HFFc6 (cell line): ENCODE data around the gene CENPM. TPM values are rescaled to one million over a fixed set of nuclear protein-coding genes. Genes with fewer than 3 reads are reported as not detected.

Source experiments
- DNase-seq: peaks from one replicate; pipeline ENCODE4 v3.0.0-alpha.2; 2018
- H3K27ac Mint-ChIP-seq: 2 replicates; pipeline ENCODE4 v1.8.0; 2020; ENCODE audit warnings: mild to moderate bottlenecking, mixed read lengths
- H3K27me3 Mint-ChIP-seq: 2 replicates; pipeline ENCODE4 v1.8.0; 2021; ENCODE audit warnings: mild to moderate bottlenecking, moderate library complexity, mixed read lengths; ENCODE audit not compliant: insufficient read depth
- H3K36me3 Mint-ChIP-seq: 2 replicates; pipeline ENCODE4 v1.8.0; 2021; ENCODE audit warnings: low read depth, mixed read lengths
- H3K4me1 Mint-ChIP-seq: 2 replicates; pipeline ENCODE4 v1.8.0; 2020; ENCODE audit warnings: low read depth, mixed read lengths
- H3K4me3 Mint-ChIP-seq: 2 replicates; pipeline ENCODE4 v1.8.0; 2020; ENCODE audit warnings: mild to moderate bottlenecking, moderate library complexity, mixed read lengths
- H3K9me3 Mint-ChIP-seq: 2 replicates; pipeline ENCODE4 v1.8.0; 2020; ENCODE audit warnings: mild to moderate bottlenecking, mixed read lengths
- CTCF ChIP-seq: fragments of 200-600 bp; sonication (generic); IDR thresholded peaks from 2 replicates; pipeline ENCODE4 v1.5.0; 2021; ENCODE audit warnings: antibody characterized with exemption, mild to moderate bottlenecking
- long read RNA-seq: library from polyadenylated mRNA; unstranded; transcript quantifications from one replicate; pipeline ENCODE4 v2.0.0, GENCODE V29; 2019
- total RNA-seq, 6 experiments: library from RNA; stranded (reverse); fragmentation: NEBNext Ultra II Directional; extraction: Animal tissue kit (Norgen Biotek cat#: 25700); gene quantifications; 2 replicates in 1 of 6; 3 replicates in 5 of 6; pipeline ENCODE4 v1.2.3, GENCODE V29; 2021

Gene CENPM
- total RNA-seq, result 10 to 100 TPM; 15.6 to 29.4 (median 26.3) TPM
- long read RNA-seq, transcript CENPM-201 (6 exons, 966 nt), result major isoform, 19 of 25 reads
- long read RNA-seq, partial matches to known transcripts, result 2 of 25 reads
- long read RNA-seq, other reads (novel, unspliced or antisense), result 0 of 25 reads

GRCh38 chr22:41946629-41947423, at the start of gene CENPM:
Gene CENPM, minus strand, starts transcription at chr22:41947152. Its CDS starts 76 bp downstream, at chr22:41947076.
- Mint-ChIP-seq H3K4me3 (peak within 1 kb of the TSS; percentile 94), H3K9me3 (no peaks in the 10 kb centered on the region), H3K27me3 (peaks cover 2% of the 10 kb centered on the region), H3K4me1 (peaks cover 32% of the 10 kb centered on the region), H3K36me3 (peaks cover 9% of the 10 kb centered on the region; the same call in 1 of the 2 replicates), H3K27ac (peak within 1 kb of the TSS; percentile 88)
- peak; percentile 90 for DNase-seq
- no peak for TF ChIP-seq CTCF

- Mint-ChIP-seq H3K4me1 (no peaks in the 10 kb centered on the region), H3K27ac (no peak overlapping the region), H3K9me3 (no peaks in the 10 kb centered on the region), H3K4me3 (no peak overlapping the region), H3K36me3 (no peaks in the 10 kb centered on the region), H3K27me3 (peaks cover 48% of the 10 kb centered on the region)
- no peak for TF ChIP-seq CTCF
- no peak for DNase-seq
Observed at GRCh38 chr22:41995211-41995610, 48.3 kb upstream of the CENPM start.

GRCh38 chr22:41992496-41992895, 45.5 kb upstream of the CENPM start:
- Mint-ChIP-seq H3K4me3 (no peak overlapping the region), H3K36me3 (no peaks in the 10 kb centered on the region), H3K27me3 (peaks cover 57% of the 10 kb centered on the region), H3K4me1 (no peaks in the 10 kb centered on the region), H3K9me3 (no peaks in the 10 kb centered on the region), H3K27ac (no peak overlapping the region)
- DNase-seq, result no peak
- TF ChIP-seq CTCF, result no peak

DNA sequence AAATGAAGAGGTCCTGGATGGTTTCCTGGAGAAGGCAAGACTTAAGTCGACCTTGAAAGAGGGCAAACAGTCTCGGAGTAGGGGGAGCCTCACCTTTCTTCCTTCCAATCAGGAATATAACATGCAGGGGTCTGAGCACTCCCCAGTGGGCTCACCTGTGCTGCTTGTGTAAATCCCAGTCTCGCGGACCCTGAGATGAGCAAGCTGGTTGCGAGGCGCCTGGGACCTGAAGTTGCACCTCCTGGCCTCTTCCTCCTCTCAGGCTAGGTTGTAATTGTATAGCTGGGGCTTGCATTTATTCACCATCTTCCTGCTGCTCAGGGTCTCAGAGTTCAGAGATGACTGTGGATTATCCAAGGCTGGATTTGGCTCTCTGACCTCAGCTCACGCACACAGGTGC, 44.2 kb upstream of the CENPM start:
- Mint-ChIP-seq H3K4me3 (no peak overlapping the region), H3K4me1 (no peaks in the 10 kb centered on the region), H3K9me3 (peaks cover 2% of the 10 kb centered on the region; the same call in 1 of the 2 replicates), H3K27ac (no peak overlapping the region), H3K27me3 (peaks cover 56% of the 10 kb centered on the region), H3K36me3 (no peaks in the 10 kb centered on the region)
- no peak for TF ChIP-seq CTCF
- DNase-seq, result no peak

GRCh38 chr22:41989246-41989645, 42.3 kb upstream of the CENPM start:
- no peak for TF ChIP-seq CTCF
- H3K4me1 Mint-ChIP-seq, result no peaks in the 10 kb centered on the region
- peaks cover 4% of the 10 kb centered on the region; the same call in 1 of the 2 replicates for H3K9me3 Mint-ChIP-seq
- H3K36me3 Mint-ChIP-seq, result no peaks in the 10 kb centered on the region
- H3K4me3 Mint-ChIP-seq, result no peak overlapping the region
- no peak overlapping the region for H3K27ac Mint-ChIP-seq
- DNase-seq, result no peak
- H3K27me3 Mint-ChIP-seq, result peaks cover 53% of the 10 kb centered on the region
